Endothelial cell of umbilical vein (primary cell): ENCODE data around the gene TNIP1.

ENCODE experiments used
- EZH2 ChIP-seq: IDR thresholded peaks from 2 replicates; pipeline ENCODE4 v1.6.1; 2012; ENCODE audit warnings: borderline replicate concordance, low read depth, mild to moderate bottlenecking, moderate library complexity, low read length, inconsistent platforms; ENCODE audit not compliant: severe bottlenecking
- JUN ChIP-seq: IDR thresholded peaks from 2 replicates; pipeline ENCODE4 v1.6.1; 2011; ENCODE audit warnings: borderline replicate concordance, low read depth; ENCODE audit not compliant: insufficient read length, insufficient read depth
- MYC ChIP-seq: IDR thresholded peaks from one replicate; pipeline ENCODE4 v1.6.1; 2011; ENCODE audit warnings: mild to moderate bottlenecking, low read depth, low read length
- POLR2A ChIP-seq: IDR thresholded peaks from 2 replicates; pipeline ENCODE4 v1.6.1; 2012; ENCODE audit warnings: low read depth, mild to moderate bottlenecking, control low read depth, low read length
- POLR2AphosphoS5 ChIP-seq: IDR thresholded peaks from 2 replicates; pipeline ENCODE4 v1.6.1; 2012; ENCODE audit warnings: low read depth, mild to moderate bottlenecking, control low read depth, low read length, moderate library complexity; ENCODE audit not compliant: insufficient read depth
- TF ChIP-seq, protein P1 (sequence below), 2 donors: IDR thresholded peaks; 1 replicate in 1 of 2; 2 replicates in 1 of 2; pipeline ENCODE4 v1.5.1; 2011; ENCODE audit warnings: low read length in 2 of 2, mild to moderate bottlenecking in 2 of 2, moderate library complexity in 2 of 2, control low read depth in 1 of 2, inconsistent platforms in 1 of 2, low read depth in 1 of 2; ENCODE audit not compliant: insufficient read depth in 1 of 2; ENCODE audit errors: extremely low read depth in 1 of 2

DNA sequence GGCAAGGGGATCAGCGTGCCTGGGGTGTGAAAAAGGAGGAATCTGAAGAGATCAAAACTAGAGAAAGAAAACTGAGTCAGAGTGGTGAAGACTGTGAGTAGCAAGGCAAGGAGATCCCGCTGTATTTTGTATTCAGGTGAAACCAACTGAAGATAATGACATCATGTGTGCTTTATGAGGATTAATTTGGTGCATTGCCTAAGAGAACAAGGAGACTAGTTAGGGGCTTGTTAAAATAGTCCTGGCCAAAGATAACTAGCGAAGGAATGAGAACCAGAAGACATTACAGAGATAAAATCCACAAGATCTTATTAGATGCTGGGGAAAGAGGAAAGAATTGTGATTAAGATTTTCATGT is 77.4 kb downstream of the TNIP1 start:
- TF ChIP-seq, protein P1, sequence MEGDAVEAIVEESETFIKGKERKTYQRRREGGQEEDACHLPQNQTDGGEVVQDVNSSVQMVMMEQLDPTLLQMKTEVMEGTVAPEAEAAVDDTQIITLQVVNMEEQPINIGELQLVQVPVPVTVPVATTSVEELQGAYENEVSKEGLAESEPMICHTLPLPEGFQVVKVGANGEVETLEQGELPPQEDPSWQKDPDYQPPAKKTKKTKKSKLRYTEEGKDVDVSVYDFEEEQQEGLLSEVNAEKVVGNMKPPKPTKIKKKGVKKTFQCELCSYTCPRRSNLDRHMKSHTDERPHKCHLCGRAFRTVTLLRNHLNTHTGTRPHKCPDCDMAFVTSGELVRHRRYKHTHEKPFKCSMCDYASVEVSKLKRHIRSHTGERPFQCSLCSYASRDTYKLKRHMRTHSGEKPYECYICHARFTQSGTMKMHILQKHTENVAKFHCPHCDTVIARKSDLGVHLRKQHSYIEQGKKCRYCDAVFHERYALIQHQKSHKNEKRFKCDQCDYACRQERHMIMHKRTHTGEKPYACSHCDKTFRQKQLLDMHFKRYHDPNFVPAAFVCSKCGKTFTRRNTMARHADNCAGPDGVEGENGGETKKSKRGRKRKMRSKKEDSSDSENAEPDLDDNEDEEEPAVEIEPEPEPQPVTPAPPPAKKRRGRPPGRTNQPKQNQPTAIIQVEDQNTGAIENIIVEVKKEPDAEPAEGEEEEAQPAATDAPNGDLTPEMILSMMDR (IDR thresholded peaks at IDR 0.05; ENCODE audit: extremely low read depth in 1 of 2, insufficient read depth in 1 of 2, low read depth in 1 of 2, low read length in 2 of 2), result no peak
- TF ChIP-seq POLR2AphosphoS5 (no peak), POLR2A (no peak), JUN (no peak), MYC (no peak), EZH2 (no peak)
